OCI-M1 (cell line): Measurements from ENCODE around the gene CHAF1A.

Experiments used
- DNase-seq: peaks from one replicate; lab custom pipeline; 2025; lab: John Stamatoyannopoulos, UW

The CHAF1A gene

GRCh38 chr19:4379383-4380253 lies 22.8 kb upstream of the CHAF1A start:
- no peak for DNase-seq

GRCh38 chr19:4380254-4380727 lies 22.1 kb upstream of the CHAF1A start:
- DNase-seq: no peak

GRCh38 chr19:4385291-4386040 lies 17.0 kb upstream of the CHAF1A start:
- DNase-seq: no peak

GRCh38 chr19:4386041-4386782 lies 16.2 kb upstream of the CHAF1A start:
- DNase-seq: no peak

- no peak for DNase-seq
These were observed 13.9 kb upstream of the CHAF1A start for GRCh38 chr19:4388337-4389063.

- DNase-seq: no peak
These were observed 13.4 kb upstream of the CHAF1A start for GRCh38 chr19:4389064-4389375.

- DNase-seq: no peak
These were observed 12.9 kb upstream of the CHAF1A start for GRCh38 chr19:4389511-4390016.

- DNase-seq: no peak
These were observed 12.3 kb upstream of the CHAF1A start for GRCh38 chr19:4390017-4390566.

GRCh38 chr19:4390567-4391305 lies 11.7 kb upstream of the CHAF1A start:
- no peak for DNase-seq

- no peak for DNase-seq
These were observed 11.1 kb upstream of the CHAF1A start for GRCh38 chr19:4391306-4391693.

GRCh38 chr19:4391701-4392483 lies 10.5 kb upstream of the CHAF1A start:
- no peak for DNase-seq

GRCh38 chr19:4393947-4394590 lies 8.4 kb upstream of the CHAF1A start:
- no peak for DNase-seq

- no peak for DNase-seq
These were observed 5.3 kb upstream of the CHAF1A start for GRCh38 chr19:4396949-4397783.

GRCh38 chr19:4399812-4400134 lies 2.7 kb upstream of the CHAF1A start:
- peak; percentile 31 for DNase-seq

- DNase-seq: peak; percentile 90
These were observed 2.1 kb upstream of the CHAF1A start, which contains the start of gene SH3GL1 for GRCh38 chr19:4400135-4400936. Gene SH3GL1, minus strand, starts transcription at chr19:4400547. Its CDS starts 179 bp downstream, at chr19:4400368.

GRCh38 chr19:4401769-4402170 lies 670 bp upstream of the CHAF1A start:
- DNase-seq: peak; percentile 54

- DNase-seq: peak; percentile 16
These were observed 743 bp downstream of the CHAF1A start for GRCh38 chr19:4403005-4403761.
